HFF-Myc (cell line): Measurements from ENCODE around the gene GNAS-AS1.

Experiments used
- DNase-seq: peaks from one replicate; pipeline ENCODE4 v3.0.0-alpha.2; 2011; ENCODE audit warnings: low read depth; ENCODE audit errors: extremely low read depth
- H3K4me3 ChIP-seq: replicated peaks from 2 replicates; pipeline ENCODE4 v1.5.1; 2011; ENCODE audit warnings: low read depth, mild to moderate bottlenecking, control low read depth, low read length
- TF ChIP-seq, protein P1 (sequence below): IDR thresholded peaks from 2 replicates; pipeline ENCODE4 v1.5.1; 2012; ENCODE audit warnings: mild to moderate bottlenecking, low read depth, low read length, control low read depth; ENCODE audit errors: missing control alignments

GNAS-AS1 gene

DNA sequence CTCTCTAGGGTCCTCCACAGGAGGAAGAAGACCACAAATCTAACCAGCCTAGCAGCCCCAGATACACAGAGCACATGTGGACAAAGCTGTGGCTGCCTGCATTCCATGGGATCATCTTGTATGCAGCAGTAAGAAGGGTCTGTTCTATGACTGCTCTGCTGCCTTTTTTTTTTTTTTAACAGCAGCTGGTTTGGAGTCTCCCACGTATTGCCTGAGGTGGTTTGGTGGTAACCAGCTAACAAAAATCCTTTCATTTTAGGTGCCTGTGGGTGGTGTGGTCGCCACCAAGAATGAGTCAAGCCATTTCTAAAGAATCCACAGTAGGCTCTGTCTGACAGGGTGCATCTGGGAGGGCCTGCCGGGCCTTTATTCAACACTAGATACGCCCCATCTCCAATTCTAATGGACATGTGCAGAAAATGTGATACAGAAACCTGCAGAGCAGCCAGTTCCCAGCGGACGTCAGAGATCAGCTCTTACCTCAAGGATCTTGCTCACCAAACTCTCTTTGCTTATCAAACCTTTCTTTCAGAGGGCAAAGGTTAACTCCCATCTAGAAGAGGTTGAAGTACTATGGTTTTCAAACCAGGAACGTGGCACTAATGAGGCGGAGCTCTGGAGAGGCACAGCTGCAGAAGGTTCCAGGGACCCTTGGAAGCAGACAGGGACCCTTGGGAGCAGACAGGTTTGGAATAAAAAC lies 32.0 kb downstream of the GNAS-AS1 start:
- peak; percentile 61 for DNase-seq
- no peak overlapping the region for H3K4me3 ChIP-seq
- TF ChIP-seq, protein P1, sequence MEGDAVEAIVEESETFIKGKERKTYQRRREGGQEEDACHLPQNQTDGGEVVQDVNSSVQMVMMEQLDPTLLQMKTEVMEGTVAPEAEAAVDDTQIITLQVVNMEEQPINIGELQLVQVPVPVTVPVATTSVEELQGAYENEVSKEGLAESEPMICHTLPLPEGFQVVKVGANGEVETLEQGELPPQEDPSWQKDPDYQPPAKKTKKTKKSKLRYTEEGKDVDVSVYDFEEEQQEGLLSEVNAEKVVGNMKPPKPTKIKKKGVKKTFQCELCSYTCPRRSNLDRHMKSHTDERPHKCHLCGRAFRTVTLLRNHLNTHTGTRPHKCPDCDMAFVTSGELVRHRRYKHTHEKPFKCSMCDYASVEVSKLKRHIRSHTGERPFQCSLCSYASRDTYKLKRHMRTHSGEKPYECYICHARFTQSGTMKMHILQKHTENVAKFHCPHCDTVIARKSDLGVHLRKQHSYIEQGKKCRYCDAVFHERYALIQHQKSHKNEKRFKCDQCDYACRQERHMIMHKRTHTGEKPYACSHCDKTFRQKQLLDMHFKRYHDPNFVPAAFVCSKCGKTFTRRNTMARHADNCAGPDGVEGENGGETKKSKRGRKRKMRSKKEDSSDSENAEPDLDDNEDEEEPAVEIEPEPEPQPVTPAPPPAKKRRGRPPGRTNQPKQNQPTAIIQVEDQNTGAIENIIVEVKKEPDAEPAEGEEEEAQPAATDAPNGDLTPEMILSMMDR = no peak

DNA sequence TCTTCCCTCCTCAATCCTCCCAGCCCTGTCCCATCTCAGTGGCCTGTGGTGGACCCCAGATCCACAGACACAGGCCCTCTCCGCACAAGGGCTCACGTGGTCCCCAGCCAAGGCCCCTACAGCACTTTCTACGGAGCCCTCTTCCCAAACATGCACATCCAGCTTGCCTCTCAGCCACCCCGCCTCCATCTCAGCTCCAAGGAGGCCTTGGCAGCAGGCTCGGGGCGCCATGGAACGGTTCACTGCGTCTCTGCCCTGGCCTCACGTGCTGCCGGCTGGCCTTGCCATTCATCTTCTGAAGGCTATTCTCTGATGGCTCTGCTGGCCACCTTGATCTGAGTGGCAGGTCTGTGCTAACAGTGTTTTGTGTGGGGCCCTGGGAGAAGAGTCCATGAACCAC lies 33.0 kb downstream of the GNAS-AS1 start:
- TF ChIP-seq, protein P1 = no peak
- H3K4me3 ChIP-seq = no peak overlapping the region
- no peak for DNase-seq

DNA sequence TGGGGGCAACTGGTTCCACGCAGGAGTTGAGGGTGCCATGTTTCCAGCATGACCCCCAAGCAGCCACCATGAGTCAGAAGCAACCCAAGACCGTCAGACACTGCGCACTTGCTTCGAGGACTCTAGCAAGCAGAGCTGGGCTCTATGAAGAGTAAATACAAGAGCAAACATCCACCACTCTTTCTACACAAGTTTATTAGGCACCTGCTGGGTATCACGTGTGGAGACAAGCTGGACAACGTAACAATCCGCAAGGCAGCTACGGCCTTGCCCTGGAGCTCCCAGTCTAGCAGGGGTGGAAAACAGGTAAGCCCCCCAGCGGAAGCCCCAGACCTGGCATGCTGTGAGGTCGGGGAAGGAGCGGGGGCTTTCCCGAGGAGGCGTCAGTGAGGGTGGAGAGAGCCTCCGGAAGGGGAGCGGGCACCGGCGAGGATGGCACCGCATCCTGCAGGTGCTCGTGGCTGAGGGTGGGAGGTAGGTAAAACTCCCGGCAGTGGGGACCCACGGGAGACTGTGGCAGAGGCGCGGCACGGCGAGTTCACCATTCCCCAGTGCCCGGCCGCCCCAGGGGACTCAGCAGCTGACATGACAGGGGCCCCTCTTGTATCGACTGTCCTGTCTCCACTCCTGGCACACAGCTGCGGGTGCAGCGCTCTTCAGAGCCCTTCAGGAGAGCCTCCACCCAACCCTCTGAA lies 33.6 kb downstream of the GNAS-AS1 start:
- TF ChIP-seq, protein P1 = no peak
- no peak for DNase-seq
- no peak overlapping the region for H3K4me3 ChIP-seq

DNA sequence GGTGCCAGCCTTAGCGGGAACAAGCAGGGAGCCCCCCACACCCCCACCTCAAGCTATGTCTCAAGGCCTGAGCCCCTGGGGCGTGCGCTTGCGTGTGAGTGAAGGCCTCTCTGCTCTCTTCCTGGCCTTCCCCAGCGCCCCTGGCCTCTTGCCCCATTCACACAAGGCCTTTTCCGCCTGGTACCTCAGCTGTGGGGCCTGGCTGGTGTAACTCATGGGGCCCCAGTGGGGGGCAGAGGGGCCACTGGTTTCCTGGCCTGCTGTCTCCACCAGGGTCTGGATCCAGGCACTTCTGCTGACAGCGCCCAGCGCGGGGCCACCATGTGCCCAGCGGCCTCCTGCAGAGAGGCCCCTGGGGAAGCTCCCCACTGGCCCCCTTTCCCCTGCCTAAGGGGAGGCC lies 34.7 kb downstream of the GNAS-AS1 start:
- no peak overlapping the region for H3K4me3 ChIP-seq
- no peak for DNase-seq
- TF ChIP-seq, protein P1 = no peak

DNA sequence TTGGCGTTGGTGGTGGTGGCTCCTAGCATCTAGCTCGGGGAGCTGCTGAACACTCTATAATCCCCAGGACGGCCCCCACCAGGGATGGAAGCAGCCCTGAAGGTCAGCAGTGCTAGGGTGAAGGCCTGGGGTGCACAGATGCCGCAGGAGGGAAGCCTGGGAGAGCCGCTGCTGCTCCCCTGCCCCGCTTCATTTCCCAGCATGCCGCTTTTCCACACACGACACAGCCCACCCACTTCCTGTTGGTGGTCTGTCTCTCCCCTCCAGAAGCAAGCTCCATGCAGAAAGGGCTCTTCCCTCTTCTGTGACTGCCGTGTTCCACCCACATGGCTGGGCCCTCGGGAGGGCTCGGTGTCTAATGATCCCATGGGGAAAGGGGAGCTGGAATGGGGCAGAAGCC lies 35.3 kb downstream of the GNAS-AS1 start:
- H3K4me3 ChIP-seq = no peak overlapping the region
- TF ChIP-seq, protein P1 = no peak
- no peak for DNase-seq

DNA sequence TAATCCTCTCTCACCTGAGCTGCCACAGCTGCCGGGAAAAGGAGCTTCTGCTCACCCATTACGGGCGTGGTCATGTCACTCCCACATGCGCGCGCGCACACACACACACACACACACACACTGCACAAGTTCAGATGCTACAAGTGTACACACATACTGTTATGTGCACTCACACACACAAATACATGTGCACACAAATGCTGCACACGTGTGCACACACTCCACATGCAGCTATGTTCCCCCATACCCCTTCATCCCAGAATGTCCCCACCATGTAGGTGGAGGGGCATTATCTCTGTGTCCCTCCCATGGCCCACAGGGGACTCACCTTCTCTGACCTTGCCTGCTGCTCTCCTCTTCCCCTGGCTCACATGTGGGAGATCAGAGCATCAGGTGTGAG lies 37.3 kb downstream of the GNAS-AS1 start:
- no peak for DNase-seq
- TF ChIP-seq, protein P1 = no peak
- no peak overlapping the region for H3K4me3 ChIP-seq
